NCI-H2029 (cell line): ENCODE measurements around the gene BCHE.

Source experiments
- DNase-seq: peaks from one replicate; lab custom pipeline; 2025; lab: John Stamatoyannopoulos, UW

Gene BCHE

GRCh38 chr3:165837058-165837525 lies at the start of gene BCHE:
TSS of gene BCHE (minus strand) at chr3:165837423. CDS start at chr3:165831033, 6,390 bp downstream.
- DNase-seq, result no peak

DNA sequence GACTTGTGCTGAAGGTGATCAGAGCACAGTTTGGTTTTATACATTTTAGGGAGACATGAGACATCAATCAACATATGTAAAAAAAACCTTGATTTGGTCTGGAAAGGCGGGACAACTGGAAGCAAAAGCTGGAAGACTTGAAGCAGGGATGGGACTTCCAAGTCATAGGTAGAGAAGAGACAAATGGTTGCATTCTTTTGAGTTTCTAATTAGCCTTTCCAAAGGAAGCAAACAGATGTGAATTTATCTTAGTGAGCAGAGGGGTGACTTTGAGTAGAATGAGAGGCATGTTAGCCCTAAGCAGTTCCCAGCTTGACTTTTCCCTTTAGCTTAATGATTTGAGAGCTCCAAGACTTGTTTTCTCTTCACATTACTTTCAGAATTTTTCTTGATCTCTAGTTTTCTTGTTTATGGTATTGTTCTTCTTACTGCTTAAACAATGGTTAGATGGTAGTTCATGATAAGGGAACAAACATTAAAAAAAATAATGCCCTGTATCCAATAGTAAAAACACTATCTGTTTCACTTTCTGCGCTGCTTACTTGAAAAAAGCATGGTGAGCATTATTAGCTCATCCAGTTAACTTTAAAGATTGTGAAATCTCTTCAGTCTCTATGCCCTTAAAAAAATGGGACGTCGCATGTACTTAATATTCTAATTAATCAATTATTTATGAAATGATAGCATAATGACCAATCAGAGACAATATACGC lies 48.5 kb upstream of the BCHE start:
- DNase-seq, result no peak

GRCh38 chr3:165884518-165884917 lies 47.3 kb upstream of the BCHE start:
- DNase-seq, result no peak

DNA sequence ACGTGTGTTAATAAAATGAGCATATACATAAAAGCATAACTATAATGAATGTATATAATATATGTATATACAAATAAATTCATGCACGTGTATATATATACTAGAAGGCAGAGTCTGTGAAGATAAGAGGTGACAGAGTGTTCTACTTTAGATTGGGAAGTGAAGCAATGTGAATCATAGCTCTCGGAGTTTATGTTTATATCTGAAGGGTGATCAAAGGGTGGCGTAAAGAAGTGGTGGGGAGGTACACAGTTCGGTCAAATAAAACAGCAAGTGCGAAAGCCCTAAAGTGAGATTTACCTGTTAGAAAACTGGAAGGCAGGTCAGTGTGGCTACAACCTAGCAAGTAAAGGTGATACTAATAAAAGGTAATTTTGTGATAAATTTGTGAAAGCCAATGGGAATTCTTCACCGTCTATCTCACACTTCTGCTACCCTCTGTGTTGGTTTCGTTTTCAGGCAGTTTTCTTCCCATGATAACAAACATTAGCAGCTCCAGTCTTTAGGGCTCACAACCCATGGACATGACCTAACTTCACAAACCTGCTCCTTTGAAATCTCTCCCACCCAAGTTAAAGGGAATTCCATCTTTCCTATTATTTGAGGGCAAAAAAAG lies 46.7 kb upstream of the BCHE start:
- peak; percentile 18 for DNase-seq

- DNase-seq, result no peak
Observed at GRCh38 chr3:165883117-165883516, 45.9 kb upstream of the BCHE start.

- DNase-seq, result no peak
Observed at GRCh38 chr3:165875644-165876043, 38.4 kb upstream of the BCHE start.

DNA sequence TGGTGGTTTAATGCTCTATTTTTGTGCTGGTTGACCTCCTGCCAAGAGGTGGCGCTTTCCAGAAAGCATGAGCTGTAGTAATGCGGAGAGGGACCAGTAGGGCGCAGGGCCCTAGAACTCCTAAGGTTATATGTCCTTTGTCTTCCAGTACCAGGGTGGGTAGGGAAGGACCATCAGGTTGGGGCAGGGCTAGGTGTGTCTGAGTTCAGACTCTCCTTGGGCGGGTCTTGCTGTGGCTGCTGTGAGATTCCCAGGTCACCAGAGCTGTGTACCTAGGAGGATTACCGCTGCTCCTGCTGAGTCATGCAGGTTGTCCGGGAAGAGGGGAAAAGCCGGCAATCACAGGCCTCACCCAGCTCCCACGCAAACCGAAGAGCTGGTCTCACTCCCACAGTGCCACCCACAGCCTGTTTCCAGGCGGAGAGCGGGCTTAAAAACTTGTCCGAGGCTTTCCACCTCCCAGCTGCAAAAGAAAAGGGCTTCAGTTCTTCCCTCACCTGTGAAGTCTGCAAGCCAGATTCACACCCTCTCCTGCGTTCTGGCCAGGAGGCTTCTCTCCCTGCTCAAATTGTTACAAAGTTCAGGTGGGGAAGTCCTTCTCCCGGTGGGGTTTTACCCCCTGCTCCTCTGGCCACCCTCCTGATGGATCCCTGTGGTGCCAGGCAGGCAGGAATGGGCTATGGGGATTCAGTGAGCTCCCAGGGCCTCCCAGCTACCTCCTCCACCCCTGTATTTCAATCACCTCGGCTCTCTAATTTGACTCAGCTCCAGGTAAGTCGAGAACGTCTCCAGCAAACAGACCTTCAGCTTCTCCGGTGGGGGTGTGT lies 37.7 kb upstream of the BCHE start:
- peak; percentile 48 for DNase-seq

DNA sequence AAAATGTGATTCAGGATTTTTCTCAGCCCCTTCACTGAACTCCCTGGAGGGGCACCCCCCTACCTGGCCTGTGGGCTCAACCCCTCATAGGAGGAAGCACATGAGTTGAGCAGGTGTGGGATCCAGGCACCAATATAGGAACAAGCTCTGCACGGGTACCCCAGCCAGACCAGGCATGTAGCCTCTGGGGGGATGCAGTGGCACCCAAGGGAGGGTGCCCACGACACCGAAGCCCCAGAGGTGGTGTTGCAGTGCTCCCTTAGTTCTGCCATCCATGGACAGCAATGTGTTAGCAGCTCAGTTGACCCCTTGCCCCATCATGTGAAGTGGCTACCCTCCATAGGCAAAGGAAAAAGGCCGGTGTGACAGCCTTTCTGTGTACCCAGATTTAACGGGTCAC lies 30.9 kb upstream of the BCHE start:
- DNase-seq, result no peak

- DNase-seq, result no peak
Observed at GRCh38 chr3:165859061-165859460, 21.8 kb upstream of the BCHE start.

- DNase-seq, result no peak
Observed at GRCh38 chr3:165855581-165855980, 18.4 kb upstream of the BCHE start.

DNA sequence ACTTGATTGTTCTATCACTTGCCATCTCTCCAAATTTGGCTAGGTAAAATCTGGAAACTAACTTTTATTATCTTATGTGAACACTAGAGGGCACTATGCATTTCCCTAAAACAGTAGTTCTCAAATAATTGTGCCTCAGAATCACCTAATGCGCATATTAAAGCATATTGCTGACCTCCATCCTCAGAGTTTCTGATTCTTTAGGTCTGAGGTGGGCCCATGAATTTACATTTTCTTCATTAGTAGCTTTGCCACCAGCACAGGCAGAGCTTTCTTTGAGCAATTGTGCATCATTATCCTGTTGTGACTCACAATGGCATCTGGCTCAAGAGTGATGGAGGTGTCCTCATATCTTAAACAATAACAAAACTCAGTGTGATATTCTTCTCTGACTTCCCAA lies 17.5 kb upstream of the BCHE start:
- peak; percentile 41 for DNase-seq

DNA sequence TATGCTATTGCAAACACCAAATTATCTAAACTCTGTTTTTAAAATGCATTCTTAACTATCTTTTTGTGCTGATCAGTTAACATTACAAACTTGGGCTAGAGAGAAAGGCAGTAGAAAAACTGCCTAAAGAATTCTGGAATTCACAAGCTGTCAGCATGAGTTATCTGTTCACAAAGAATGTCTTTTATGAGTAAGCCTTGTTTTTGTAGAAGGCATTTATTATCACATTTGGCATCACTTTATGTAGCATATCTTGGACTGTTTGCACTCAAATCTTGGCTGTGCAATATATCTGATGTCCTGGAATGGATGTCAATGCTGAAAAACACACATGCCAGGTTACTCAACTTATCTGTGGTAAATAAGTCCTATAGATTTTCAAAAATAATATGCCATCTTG lies 15.5 kb upstream of the BCHE start:
- DNase-seq, result no peak

- DNase-seq, result no peak
Observed at GRCh38 chr3:165852191-165852590, 15.0 kb upstream of the BCHE start.

- no peak for DNase-seq
Observed at GRCh38 chr3:165846056-165846455, 8.8 kb upstream of the BCHE start.

DNA sequence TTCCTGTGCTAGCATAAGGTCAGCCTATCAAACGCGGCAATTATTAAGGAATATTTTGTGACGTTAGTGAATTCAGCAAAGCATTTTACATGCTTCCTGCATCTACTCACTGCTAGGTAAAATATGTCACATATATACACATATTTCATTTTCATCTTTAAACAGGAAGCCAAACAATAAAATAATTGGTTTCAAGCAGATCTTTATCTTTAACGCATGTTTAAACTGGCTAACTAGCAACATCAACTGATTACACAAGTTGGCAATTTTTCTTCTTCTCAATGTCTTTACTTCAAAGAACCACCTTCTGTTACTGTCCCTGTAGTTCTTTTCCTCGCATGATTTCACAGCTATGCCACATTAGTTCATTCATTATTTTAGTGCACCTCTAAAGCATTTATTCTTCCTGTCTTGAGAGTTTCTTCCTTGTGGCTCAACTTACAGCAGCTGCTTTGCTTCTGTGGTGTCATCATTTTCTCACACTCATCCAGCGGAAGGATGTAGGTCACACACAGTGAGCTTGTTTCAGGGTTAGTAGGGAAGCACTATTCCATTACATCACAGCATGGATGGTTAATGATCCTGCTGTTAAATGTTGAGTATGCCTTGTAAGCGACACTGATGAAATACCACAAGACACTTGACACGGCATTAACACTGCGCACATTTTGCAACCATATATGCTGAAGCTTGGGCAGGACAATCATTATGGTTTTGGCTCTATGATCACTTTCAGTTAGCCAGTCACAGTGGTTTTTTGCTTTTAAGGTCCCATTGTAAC lies 2.3 kb upstream of the BCHE start:
- DNase-seq, result no peak

DNA sequence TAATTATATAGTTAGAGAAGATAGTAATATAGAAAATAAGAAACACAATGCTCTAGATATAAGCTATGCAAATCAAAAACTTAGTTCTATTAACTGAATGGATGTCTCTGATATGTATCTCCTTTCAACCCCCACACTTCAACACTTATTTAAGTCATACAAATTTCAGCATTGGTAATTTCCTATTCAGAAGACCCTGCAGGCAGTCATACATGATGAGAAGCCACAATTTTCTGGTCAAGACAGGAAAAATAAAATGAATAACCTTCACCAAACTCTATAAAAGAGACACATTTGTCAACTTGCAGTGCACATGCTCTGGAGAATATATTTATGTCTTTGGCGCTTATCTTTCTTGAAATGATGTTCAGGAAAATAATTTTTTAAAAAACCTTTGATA lies 578 bp upstream of the BCHE start:
- no peak for DNase-seq

DNA sequence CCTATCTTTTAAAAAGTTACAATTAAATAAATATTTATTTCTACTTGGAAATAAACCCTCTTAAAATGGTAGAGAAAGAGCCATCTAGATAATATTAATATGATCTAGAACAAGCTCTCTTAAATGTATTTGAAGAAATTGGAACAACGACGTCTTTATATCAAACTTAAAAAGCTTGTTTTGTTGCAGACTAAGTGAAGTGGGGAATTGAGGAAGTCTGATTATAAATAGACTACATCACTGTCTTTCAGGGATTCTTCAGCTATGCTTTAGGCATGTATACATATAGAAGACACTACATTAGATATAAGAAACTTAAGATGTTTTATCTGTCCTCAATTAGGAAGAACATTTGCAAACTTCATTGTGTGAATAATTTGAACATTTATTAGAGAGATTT lies 1.8 kb downstream of the BCHE start:
- no peak for DNase-seq

DNA sequence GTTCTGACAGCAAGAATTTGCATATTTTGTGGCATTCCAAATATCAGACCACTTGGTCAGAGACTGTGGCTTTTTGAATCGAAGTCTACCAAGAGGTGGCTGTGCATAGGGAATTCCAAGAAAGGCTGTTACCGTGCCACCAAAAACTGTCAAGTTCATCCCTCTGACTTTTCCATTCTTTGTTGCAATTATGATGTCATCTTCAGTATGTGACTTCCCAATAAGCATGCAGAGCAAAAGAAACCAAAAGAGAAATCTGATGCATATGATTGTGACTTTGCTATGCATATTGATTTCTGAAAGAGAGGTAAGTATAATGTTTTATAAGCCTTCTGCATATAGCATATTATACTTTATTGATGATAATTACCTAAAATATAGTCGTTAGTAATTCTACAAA lies 6.5 kb downstream of the BCHE start:
- no peak for DNase-seq

DNA sequence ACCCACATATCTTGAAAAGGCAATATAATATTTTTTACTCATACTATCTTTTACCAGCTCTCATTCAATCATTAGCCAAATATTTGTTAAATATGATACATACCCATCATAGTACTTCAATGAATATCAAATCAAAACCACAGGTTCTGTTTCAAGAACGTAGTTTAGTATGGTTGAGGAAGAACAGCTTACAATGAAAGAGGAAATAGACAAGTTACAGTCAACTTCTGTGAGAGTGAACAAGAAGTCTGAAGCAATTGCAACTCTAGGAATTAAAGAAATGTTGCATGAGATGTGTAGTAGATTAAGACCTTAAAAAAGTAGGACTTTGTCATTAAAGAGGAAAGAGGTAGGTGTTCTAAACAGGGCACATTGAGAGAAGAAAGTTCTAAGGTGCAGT lies 9.3 kb downstream of the BCHE start:
- no peak for DNase-seq

GRCh38 chr3:165827233-165827632 lies 10.0 kb downstream of the BCHE start:
- DNase-seq, result no peak

- DNase-seq, result no peak
Observed at GRCh38 chr3:165820671-165821123, 16.5 kb downstream of the BCHE start.

- DNase-seq, result no peak
Observed at GRCh38 chr3:165817160-165817709, 20.0 kb downstream of the BCHE start.
